SJCRH30 (cell line): ENCODE measurements around the gene VPS13D. TPM values are rescaled to one million over a fixed set of nuclear protein-coding genes. Genes with fewer than 3 reads are reported as not detected.
A peak's percentile ranks its signal among the peaks of the same experiment; 100 is the strongest.

ENCODE experiments used
- DNase-seq, 2 experiments: peaks; one replicate each; pipeline ENCODE4 v3.0.0-alpha.2; 2015 to 2020
- H3K27ac ChIP-seq: fragments of 250-450 bp; sonication (Bioruptor Pico); 2 replicates; pipeline ENCODE4 v1.5.1; 2020; ENCODE audit warnings: mild to moderate bottlenecking, moderate library complexity
- H3K27me3 ChIP-seq: fragments of 250-450 bp; sonication (Bioruptor Pico); 2 replicates; pipeline ENCODE4 v1.5.1; 2020; ENCODE audit warnings: mild to moderate bottlenecking, moderate library complexity
- H3K36me3 ChIP-seq: fragments of 250-450 bp; sonication (Bioruptor Pico); 2 replicates; pipeline ENCODE4 v1.5.1; 2020; ENCODE audit warnings: mild to moderate bottlenecking, moderate library complexity
- H3K4me1 ChIP-seq: fragments of 250-450 bp; sonication (Bioruptor Pico); 2 replicates; pipeline ENCODE4 v1.5.1; 2020; ENCODE audit warnings: mild to moderate bottlenecking, moderate library complexity
- H3K4me3 ChIP-seq: fragments of 250-450 bp; sonication (Bioruptor Pico); 2 replicates; pipeline ENCODE4 v1.5.1; 2020; ENCODE audit warnings: mild to moderate bottlenecking, moderate library complexity
- H3K9me3 ChIP-seq: fragments of 250-450 bp; sonication (Bioruptor Pico); replicated peaks from 2 replicates; pipeline ENCODE4 v1.5.1; 2020; ENCODE audit warnings: mild to moderate bottlenecking, moderate library complexity
- total RNA-seq: library from RNA; depleted of rRNA; stranded (reverse); fragments of >200 nt; shearing (Covaris generic); gene quantifications from 2 replicates; pipeline ENCODE4 v1.2.3, GENCODE V29; 2014

Gene VPS13D
- total RNA-seq, 1 experiment from 2014 or later: 33.1 TPM

DNA sequence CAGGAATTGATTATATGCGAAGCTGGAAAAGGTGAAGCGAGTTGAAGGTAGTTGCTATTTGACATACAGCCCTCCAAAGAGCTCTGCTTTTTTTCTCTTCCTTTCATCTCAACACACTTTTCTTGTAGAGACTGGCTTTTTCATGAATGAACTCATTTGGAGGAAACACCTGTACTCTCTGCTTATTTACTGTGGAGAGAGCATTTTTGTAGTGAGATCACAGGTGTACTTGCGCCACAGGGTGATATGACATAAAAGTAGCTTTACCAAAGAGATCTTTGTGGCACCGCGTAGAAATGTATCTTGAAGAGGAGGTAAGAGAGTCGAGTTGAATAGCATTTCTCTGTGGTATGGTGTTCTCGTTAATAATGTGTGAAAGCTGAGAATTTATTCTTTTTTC lies 187.6 kb downstream of the VPS13D start:
- DNase-seq: no peak
- no peak overlapping the region for H3K4me3 ChIP-seq
- peaks cover 4% of the 10 kb centered on the region; the same call in 1 of the 2 replicates for H3K36me3 ChIP-seq
- no peaks in the 10 kb centered on the region for H3K4me1 ChIP-seq
- H3K9me3 ChIP-seq: no peaks in the 10 kb centered on the region
- H3K27ac ChIP-seq: no peak overlapping the region
- H3K27me3 ChIP-seq: no peaks in the 10 kb centered on the region

- DNase-seq: no peak
- no peaks in the 10 kb centered on the region for H3K4me1 ChIP-seq
- H3K4me3 ChIP-seq: no peak overlapping the region
- H3K27ac ChIP-seq: no peak overlapping the region
- no peaks in the 10 kb centered on the region for H3K9me3 ChIP-seq
- H3K27me3 ChIP-seq: no peaks in the 10 kb centered on the region
- H3K36me3 ChIP-seq: peaks cover 4% of the 10 kb centered on the region; the same call in 1 of the 2 replicates
These were observed 190.3 kb downstream of the VPS13D start for GRCh38 chr1:12420171-12420570.

- DNase-seq: peak in 1 of 2 experiments; percentile 8
- no peak overlapping the region for H3K27ac ChIP-seq
- no peak overlapping the region for H3K4me3 ChIP-seq
- H3K9me3 ChIP-seq: no peaks in the 10 kb centered on the region
- H3K4me1 ChIP-seq: no peaks in the 10 kb centered on the region
- H3K36me3 ChIP-seq: peaks cover 2% of the 10 kb centered on the region; the same call in 1 of the 2 replicates
- no peaks in the 10 kb centered on the region for H3K27me3 ChIP-seq
These were observed 192.7 kb downstream of the VPS13D start for GRCh38 chr1:12422488-12422887.

DNA sequence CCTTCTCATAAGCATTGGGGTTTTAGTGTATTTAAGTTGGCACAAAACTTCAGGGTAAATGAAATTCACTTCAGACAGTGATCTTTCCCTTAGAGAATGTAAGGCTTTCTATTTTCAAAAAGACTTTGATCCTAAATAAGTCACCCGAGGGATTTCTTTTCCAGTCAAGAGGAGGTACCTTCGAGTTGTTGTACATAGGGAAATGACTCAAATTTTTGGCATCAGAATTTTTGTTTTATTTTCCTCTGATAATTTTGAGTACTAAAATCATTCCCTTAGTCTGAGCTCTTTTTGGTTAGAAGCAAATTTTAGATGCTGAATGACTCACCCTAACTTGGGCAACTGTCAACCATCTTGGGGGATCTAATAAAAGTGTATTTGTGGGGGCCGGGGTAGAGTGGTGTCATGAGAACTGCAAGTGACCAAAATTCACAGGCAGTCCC lies 194.3 kb downstream of the VPS13D start:
- no peaks in the 10 kb centered on the region for H3K27me3 ChIP-seq
- H3K9me3 ChIP-seq: no peaks in the 10 kb centered on the region
- H3K27ac ChIP-seq: no peak overlapping the region
- no peak overlapping the region for H3K4me3 ChIP-seq
- no peaks in the 10 kb centered on the region; the same call in 1 of the 2 replicates for H3K36me3 ChIP-seq
- DNase-seq: no peak
- H3K4me1 ChIP-seq: no peaks in the 10 kb centered on the region

DNA sequence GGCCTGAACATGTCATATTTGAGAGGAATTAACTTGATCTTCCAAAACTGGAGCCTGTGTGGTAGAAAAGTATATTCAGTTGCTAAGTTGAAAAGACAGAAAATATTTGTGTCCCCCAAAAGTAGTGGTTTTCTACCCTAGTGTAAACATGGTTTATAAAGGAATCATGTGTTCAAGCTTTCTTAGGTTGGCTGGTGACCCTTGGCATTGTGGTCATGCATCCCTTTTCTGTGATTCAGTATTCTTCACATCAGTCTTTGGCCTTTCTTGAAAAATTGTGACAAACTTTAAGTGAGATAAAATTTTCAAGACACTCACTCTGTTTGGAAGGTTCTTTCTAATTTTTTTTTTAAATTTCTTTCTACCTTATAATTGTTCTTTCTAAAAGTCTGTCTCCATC lies 195.0 kb downstream of the VPS13D start:
- H3K36me3 ChIP-seq: no peaks in the 10 kb centered on the region; the same call in 1 of the 2 replicates
- no peak overlapping the region for H3K4me3 ChIP-seq
- no peak overlapping the region for H3K27ac ChIP-seq
- no peak for DNase-seq
- no peaks in the 10 kb centered on the region for H3K4me1 ChIP-seq
- no peaks in the 10 kb centered on the region for H3K27me3 ChIP-seq
- H3K9me3 ChIP-seq: no peaks in the 10 kb centered on the region

DNA sequence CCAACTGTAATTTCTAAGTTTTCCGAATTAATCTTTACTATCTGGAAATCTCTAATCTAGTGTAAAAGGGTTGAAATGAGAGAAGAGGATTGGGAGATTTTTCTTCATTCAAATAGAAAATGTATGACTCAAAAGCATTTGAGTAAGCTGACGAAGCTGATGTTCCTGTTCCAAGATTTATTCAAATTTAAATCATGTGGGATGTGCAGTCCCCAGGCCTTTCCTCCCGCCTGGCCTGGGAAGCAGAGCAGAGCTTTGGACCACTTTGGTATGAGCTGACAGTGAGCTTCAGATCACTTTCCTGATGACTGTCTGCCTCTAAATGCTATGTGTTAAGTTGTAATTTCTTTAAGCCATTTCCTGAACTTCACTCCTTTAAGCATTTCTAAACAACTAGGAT lies 196.2 kb downstream of the VPS13D start:
- no peak overlapping the region for H3K4me3 ChIP-seq
- H3K9me3 ChIP-seq: no peaks in the 10 kb centered on the region
- H3K36me3 ChIP-seq: no peaks in the 10 kb centered on the region; the same call in 1 of the 2 replicates
- no peaks in the 10 kb centered on the region for H3K27me3 ChIP-seq
- no peak for DNase-seq
- H3K27ac ChIP-seq: no peak overlapping the region
- no peaks in the 10 kb centered on the region for H3K4me1 ChIP-seq

DNA sequence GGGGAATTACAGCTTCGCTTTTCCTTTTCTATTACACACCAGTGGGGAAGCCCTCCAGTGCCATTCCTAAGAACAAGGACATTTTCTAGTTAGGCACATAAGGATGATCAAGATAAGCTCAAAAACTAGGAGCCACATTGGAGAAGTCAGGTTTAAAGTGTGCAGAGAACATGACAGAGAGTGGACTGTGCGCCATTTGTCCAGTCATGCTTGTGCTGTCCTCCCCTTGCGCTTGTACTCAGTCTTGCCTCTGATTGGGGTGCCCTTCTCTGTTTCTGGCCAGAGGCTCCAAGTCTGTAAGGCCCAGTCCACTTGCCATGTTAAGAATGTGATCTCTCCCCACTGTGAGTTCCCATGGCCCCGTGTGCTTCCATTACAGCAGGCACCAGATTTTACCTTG lies 198.5 kb downstream of the VPS13D start:
- DNase-seq: no peak
- Histone ChIP-seq H3K4me1 (peaks cover 5% of the 10 kb centered on the region), H3K4me3 (no peak overlapping the region), H3K9me3 (no peaks in the 10 kb centered on the region), H3K36me3 (no peaks in the 10 kb centered on the region), H3K27ac (no peak overlapping the region), H3K27me3 (no peaks in the 10 kb centered on the region)

DNA sequence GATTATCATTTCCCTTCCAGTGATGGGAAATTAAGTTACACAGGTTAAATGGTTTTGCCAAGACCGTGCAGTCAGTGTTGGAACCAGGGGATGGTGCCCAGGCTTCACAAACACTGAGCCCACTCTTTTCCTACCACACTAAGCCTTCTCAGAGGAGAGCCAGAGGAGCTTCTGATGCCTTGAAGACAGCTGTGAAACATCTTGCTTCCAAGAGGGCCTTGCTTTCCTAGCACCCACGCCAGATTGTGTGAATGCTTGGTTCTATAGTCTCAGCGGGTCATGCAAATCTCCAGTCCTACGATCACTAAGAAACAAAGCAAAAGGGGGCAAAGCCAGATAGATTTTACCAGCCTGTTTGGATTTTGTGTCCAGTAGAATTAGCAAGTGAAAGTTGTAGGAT lies 200.7 kb downstream of the VPS13D start:
- Histone ChIP-seq H3K27me3 (no peaks in the 10 kb centered on the region), H3K27ac (no peak overlapping the region)
- DNase-seq: no peak

GRCh38 chr1:12432897-12433296 lies 203.1 kb downstream of the VPS13D start:
- H3K27ac ChIP-seq: no peak overlapping the region
- peaks cover 25% of the 10 kb centered on the region for H3K4me1 ChIP-seq
- no peak overlapping the region for H3K4me3 ChIP-seq
- no peaks in the 10 kb centered on the region for H3K36me3 ChIP-seq
- DNase-seq: no peak
- H3K27me3 ChIP-seq: no peaks in the 10 kb centered on the region
- no peaks in the 10 kb centered on the region for H3K9me3 ChIP-seq

More for the DNA sequence above, 200.7 kb downstream of the VPS13D start:
- Histone ChIP-seq H3K36me3 (no peaks in the 10 kb centered on the region), H3K9me3 (no peaks in the 10 kb centered on the region), H3K4me3 (no peak overlapping the region), H3K4me1 (peaks cover 24% of the 10 kb centered on the region)

DNA sequence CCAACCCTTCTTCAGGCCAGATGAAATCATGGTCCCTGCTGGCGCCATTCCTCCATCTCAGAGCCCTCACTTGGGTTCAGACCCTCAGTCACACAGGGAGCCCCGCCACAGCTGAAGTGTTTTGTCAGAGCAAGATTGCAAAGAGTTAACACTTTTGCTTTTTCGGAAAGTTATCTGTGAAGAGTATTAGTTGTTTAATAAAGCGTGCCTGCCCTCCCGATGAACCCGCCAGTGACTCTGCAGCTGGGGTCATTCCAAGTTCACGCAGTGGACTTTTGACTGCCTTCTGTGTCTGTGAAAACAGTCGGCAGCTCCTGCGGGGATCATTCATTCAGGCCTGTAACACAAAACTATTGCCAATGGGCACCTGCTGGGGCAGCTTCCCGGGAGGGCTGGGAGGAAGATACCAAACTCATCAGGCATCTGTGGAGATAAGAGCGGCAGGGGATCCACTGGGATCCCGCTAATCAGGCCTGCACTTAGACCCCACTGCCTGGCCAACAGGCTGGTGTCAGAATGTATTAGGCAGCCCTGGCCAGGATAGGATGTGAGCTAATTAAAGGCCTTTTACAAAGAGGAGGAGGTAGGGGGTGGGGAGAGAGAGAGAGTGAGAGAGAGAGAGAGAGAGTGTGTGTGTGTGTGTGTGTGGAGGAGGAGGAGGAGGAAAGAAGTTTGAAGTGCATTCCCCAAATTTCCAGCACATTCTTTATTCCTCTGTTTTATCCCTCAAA lies 203.7 kb downstream of the VPS13D start:
- peaks cover 25% of the 10 kb centered on the region for H3K4me1 ChIP-seq
- no peaks in the 10 kb centered on the region for H3K36me3 ChIP-seq
- DNase-seq: peak; percentile 75 to 93
- H3K27me3 ChIP-seq: no peaks in the 10 kb centered on the region
- no peaks in the 10 kb centered on the region for H3K9me3 ChIP-seq
- peak overlapping the region; percentile 15 for H3K27ac ChIP-seq
- H3K4me3 ChIP-seq: no peak overlapping the region

GRCh38 chr1:12434174-12434573 lies 204.3 kb downstream of the VPS13D start:
- DNase-seq: peak; percentile 53 to 77
- Histone ChIP-seq H3K4me3 (no peak overlapping the region), H3K4me1 (peaks cover 25% of the 10 kb centered on the region), H3K27ac (peak overlapping the region; percentile 15), H3K9me3 (no peaks in the 10 kb centered on the region), H3K36me3 (no peaks in the 10 kb centered on the region), H3K27me3 (no peaks in the 10 kb centered on the region)

- H3K4me1 ChIP-seq: peaks cover 25% of the 10 kb centered on the region
- H3K9me3 ChIP-seq: no peaks in the 10 kb centered on the region
- no peak for DNase-seq
- no peak overlapping the region for H3K4me3 ChIP-seq
- no peaks in the 10 kb centered on the region for H3K36me3 ChIP-seq
- no peaks in the 10 kb centered on the region for H3K27me3 ChIP-seq
- H3K27ac ChIP-seq: no peak overlapping the region; the same call in 1 of the 2 replicates
These were observed 204.9 kb downstream of the VPS13D start for GRCh38 chr1:12434686-12435085.

DNA sequence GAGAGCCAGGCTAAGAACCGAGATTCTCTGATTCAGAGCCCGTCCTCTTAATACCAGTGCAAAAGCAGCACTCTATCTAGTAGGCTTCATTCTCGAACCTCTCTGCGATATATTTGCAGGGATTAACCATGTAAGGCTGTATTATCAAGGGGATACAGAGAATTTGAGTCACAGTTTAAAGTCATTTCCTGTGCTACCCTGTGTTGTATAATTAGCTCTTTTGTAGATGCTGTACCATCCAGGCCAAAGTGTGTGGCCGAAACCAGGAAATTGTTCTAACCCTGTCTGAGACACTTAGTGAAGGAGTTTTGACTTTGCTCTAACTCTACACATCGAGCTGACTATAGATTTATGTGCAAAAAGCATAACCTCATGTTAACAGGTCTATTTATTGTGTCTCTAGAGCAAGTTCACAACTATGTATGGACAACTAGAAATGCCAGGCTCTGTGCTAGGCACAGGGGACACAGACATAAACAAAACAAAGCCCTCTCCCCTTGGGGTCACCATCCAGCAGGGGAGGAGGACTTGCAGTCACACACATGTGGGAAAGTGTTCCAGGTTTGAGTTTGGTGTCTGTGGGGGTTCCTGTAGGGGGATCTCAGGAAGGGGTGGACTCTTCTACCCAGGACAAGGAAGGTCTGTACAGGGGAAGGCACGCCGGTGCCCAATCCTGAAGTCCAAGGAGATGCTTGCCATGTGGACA lies 206.0 kb downstream of the VPS13D start:
- Histone ChIP-seq H3K36me3 (no peaks in the 10 kb centered on the region), H3K9me3 (no peaks in the 10 kb centered on the region), H3K4me1 (peaks cover 25% of the 10 kb centered on the region), H3K4me3 (no peak overlapping the region), H3K27me3 (no peaks in the 10 kb centered on the region), H3K27ac (no peak overlapping the region)
- peak in 1 of 2 experiments; percentile 29 for DNase-seq

- Histone ChIP-seq H3K36me3 (no peaks in the 10 kb centered on the region), H3K27me3 (no peaks in the 10 kb centered on the region), H3K4me1 (peaks cover 25% of the 10 kb centered on the region), H3K27ac (no peak overlapping the region), H3K4me3 (no peak overlapping the region), H3K9me3 (no peaks in the 10 kb centered on the region)
- DNase-seq: peak; percentile 32 to 59
These were observed 206.5 kb downstream of the VPS13D start for GRCh38 chr1:12436345-12436658.

DNA sequence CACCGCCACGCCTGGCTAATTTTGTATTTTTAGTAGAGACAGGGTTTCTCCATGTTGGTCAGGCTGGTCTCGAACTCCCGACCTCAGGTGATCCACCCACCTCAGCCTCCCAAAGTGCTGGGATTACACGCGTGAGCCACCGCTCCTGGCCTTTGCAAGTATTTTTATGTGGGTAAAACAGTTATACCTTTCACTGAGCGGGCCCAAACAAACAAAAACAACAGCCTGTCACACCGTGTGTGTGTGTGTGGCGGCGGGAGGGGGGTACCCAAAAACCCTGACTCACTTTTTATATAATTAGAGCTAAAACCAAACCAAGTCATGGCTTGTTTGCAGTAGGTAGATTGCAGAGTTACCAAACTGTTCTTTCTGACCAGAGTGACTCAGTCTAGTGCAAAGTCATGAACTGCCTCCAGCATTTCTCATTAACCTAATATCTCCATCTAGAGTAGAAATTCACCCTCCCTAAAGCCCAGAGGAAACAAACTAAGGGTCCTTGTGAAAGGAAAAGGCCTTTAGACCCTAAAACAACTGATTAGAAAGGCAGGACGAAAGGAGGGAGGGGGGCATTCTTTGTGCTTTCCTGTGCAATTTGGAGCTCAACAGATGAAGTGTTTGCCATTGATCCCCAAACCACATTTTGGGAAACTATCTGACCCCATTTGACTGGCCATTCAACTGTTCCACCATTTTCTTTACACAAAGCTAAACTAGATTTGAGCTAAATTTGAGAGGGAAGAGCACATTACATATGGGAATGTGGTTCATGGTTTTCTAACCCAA lies 207.2 kb downstream of the VPS13D start:
- H3K4me1 ChIP-seq: peaks cover 25% of the 10 kb centered on the region
- H3K27ac ChIP-seq: no peak overlapping the region
- no peaks in the 10 kb centered on the region for H3K9me3 ChIP-seq
- H3K4me3 ChIP-seq: no peak overlapping the region
- DNase-seq: no peak
- H3K27me3 ChIP-seq: no peaks in the 10 kb centered on the region
- H3K36me3 ChIP-seq: no peaks in the 10 kb centered on the region
